DMS53 treated with DMSO at 0.1 percent for 48 hours (cell line): ENCODE measurements around the gene TPRG1L.

Source experiments
- DNase-seq: peaks from one replicate; lab custom pipeline; 2025; ENCODE audit not compliant: unreplicated experiment; lab: John Stamatoyannopoulos, UW

The TPRG1L gene

DNA sequence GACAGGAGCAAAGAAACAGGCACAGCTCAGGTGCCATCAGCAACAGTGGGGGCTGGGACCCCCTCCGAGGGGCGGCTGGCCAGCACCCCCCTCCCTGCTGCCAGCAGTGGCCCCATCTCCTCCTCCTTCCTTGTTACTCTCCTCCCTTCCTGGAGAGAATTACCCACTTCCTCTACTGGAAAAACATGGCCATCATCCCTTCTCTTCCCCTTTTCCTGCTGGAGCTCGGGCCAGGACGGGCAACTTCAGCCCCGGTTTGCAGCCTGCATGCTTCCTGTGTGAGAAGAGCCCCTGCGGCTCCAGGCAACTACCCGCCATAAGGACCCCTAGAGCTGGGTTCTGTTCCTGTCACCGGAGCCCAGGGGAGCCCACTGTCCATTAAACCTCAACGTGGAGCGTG, 31.1 kb upstream of the TPRG1L start:
- no peak for DNase-seq

DNA sequence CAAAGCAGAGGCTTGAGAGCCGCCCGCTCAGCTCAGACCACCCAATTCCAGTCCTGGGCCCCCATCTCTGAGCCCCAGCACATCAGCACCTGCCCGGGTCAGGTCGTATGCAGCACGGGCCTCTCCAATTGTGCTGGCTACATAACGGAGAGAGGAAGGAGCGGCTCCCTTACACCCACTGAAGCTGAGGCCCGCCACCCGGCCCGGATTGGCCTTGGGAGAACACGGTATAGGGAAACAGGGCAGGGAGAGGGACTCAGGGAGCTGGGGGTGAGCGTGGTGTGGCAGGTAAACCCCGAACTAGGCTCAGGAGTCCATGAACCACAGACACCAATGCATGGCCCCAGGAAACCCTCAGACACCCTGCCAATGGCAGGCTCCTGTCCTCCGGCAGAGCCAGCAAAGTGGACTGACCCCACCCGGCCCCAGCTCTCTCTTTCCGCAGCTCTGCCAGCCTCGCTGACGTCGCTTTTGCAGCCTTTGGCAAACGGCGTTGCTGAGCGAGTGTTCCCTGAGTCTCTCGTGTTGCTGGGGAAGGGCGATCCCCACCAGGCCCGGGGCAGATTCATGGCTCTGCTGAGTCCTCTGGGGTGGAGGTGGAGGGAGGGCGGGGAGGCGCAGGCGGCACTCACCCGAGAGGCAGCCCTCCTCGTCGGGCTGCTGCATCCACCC, 30.0 kb upstream of the TPRG1L start:
- no peak for DNase-seq

DNA sequence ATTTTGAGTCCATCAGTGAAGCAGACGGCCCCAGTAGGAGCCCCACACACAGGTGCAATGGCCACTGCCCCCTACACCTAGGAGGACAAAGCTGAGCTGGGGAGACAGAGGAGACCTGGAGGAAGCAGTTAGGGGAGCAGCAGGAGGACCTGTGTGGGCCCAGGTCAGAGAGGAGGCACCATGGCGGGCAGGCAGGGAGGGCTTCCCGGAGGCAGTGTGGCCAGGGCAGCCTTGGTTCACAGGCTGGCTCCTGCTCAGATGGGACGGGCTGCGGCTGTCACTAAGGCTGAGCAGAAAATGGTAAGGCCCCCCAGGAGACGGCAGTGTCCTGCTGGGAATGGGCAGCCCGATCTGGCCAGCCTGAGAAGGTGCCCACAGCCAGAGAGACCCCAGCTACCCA, 28.9 kb upstream of the TPRG1L start:
- no peak for DNase-seq

DNA sequence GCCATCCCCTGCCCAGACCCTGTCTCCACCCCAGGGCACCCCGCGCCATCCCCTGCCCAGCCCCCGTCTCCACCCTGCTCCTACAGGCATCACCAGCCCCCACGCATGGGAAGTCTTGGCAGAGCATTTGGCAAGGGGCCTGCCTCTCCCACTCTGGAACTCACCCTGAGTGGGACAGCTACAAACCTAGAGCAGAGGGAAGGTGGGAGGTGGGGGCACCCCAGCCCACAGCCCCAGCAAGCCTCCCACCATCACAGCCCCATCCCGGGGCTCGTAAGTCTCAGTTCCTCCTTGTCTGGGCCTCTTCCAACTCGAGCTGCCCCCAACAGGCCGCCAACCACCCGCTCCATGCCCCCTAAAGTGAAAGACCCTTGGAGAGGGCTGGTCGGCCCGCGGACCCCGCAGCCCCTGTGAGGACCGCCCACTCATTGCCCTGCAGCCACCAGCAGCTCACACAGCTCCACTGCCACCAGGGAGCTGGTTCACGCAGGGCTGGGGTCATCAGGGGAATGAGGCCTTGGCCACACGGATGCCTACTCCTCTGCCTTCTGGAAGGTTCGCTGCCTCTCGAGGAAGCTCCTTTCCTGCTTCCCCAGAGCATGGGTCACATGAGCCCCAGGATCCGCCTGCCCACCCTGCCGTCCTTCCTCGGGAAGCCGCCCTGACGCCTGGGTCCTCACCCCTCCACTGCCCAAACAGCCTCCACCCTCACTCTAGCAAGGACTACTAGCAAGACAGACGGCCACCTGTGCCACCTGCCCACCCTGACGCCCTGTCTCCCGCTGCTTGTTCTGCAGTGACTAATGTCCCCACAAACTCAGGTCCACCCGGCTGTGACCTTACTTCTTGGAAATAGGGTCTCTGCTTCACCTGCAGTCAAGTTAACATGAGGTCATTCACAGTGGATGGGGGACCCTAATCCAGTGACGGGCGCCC, 27.9 kb upstream of the TPRG1L start:
- DNase-seq = no peak

DNA sequence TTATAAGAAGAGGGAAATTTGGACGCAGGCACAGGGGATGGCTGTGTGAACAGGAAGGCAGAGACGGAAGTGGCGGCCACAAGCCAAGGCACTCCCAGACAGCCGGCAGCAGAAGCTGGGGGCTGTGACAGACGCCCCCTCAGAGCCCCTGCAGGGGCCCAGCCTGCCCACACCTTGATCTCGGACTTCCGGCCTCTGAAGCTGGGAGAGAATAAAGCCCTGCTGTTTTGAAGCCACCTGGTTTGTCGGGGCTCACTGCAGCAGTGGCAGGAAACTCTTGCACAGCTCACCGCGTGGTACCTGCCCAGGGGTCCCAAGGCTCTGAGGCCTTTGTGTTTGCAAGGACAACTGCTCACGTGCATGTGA, 27.2 kb upstream of the TPRG1L start:
- DNase-seq = no peak

DNA sequence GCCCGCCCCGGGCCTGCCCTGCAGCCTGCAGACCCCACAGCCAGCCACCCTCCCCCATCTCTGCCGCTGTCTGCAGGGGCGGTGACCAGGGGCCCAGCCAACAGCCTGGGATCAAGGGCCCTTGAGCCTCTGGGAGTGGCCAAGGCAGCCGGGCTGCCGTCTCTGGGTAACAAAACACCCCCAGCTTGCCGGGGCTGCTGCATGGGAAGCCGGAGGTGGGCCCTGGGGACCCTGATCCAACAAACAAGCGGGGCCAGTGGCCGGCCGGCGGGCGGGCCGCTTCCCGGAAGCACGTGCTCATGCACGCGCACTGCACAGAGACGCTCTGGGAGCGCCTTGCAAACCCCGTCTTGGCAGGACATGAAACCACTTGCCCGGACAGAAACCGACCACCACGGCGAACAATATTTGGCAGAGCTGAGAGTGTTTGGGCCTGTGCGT, 26.7 kb upstream of the TPRG1L start:
- no peak for DNase-seq

DNA sequence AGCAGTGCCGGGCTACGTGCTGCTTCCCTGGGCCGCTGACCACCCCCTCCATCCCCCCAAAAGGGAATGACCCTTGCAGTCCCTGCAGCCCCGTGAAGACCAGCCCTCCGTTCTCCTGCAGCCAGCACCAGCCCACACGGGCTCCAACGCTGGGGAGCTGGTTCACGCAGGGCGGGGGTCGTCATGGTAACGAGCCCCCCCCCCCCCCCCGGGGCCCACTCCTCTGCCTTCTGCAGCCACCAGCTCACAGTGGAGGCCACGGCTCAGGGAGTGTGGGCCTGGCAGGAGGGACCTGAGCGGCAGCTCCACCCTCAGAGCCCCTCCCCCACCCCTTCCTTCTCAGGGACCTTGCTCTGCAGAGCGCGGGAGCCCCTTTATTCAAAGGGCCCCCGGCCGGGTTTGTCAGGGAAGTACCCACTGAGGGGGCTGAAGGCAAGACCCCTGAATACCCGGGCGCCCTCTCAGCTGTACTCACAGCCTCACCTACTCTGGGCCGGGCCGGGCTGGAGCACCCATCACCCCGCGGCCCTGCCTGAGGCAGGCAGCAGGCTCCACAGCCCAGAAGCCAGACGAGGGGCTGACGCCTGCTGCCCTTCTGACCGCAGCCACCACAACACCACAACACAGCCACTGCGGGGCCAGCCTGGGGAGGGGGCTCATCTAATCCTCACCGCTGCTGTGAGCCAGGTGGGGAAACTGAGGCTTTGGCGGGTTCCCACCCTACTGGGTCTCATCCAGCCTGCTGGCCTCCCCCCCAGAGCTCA, 26.1 kb upstream of the TPRG1L start:
- no peak for DNase-seq

DNA sequence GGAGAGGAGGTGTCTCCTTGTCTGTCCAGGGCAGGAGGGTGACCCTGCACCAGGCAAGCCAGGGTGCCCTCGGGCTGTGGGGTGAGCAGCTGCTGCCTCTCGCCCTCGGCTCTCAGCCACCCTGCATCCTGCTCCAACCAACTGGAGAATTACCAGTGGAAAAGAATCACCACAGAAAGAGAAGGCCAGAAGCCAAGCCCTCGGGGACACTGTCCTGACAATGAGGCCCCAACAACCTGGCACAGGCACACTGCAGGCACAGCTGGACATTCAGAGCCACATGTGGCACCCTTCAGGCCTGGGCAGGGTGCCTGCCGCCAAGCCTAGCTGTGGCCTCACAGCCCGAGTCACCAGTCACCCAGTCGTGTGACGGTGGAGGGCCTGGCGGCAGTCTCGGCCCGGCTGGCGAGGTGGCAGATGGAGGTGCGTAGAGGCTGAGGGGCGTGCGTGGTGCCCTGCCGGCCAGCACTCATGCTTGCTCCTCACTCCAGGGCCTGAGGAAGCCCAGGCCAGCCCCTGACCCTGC, 25.5 kb upstream of the TPRG1L start:
- no peak for DNase-seq

DNA sequence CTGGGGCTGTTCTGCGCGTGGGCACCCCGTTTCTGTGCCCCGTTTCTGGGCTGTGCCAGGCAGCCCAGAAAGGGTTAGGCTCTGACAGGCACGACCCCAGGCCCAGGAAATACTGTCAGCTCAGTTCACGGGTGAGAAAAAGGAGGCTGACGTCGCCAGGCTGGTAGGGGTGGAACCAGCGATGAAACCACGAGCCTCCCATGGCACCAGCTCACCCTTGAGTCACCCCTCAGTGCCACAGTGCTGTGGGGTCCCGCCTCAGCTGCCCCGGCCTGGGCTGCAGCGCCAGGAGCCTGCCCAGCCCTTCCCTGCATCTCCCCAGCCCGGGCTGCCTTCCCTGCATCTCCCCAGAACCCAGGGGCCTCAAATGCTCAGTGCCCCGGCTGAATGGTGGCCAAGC, 25.0 kb upstream of the TPRG1L start:
- DNase-seq = no peak

DNA sequence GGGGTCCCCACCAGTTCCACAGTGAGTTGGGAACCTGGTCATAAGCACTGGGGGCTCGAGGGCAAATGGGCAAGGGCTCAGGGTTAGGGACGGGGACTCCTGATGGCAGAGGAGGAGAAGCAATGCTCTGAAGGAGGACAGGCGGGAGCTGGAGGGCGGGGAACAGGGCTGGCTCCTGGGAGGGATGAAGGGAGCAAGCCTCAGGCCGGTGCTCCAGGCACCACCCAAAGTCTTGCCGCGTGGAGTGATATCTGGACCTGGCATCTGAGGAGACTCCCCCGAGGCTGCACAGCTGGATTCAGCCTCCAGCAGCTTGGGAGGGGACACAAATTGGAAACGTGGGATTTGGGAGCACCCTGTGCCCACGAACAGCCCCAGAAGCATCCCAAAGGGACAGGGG, 24.5 kb upstream of the TPRG1L start:
- DNase-seq = no peak

DNA sequence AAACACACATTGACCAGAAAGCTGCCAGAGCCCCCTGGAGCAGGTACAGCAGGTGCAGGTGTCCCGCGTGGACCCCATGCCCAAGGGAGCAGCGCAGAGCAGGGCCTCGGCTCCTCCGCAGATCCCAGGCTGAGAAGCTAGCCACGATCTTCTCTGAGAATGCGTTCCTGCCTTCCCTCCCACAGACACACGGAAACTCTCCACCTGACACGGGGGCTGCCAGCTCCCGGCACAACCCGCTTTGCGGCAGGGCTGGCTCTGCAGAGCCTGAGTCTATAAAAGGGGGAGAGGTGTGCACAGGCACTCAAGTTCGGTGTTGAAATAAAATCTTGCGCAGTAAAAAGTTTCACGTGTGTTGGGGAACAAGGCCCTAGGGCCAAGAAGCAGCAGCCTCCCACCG, 23.1 kb upstream of the TPRG1L start:
- no peak for DNase-seq

DNA sequence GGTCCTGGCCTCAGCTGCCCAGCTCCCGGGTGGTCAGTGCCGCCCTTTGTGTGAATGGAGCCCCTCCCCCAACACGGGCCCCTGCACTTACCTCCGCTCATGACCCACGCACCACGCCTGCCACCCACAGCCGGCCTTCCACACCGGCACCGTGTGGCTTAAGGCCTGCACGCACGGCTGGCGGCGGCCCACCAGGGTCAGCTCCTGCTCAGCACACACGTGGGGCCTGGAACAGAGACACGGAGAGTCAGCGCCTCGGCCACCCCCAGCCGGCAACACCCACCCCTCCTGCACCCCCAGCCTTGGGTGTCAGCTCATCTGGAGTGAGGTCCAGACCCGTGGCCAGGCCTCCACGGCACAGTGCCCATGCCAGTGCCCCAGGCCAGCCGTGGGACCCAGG, 22.4 kb upstream of the TPRG1L start:
- no peak for DNase-seq

DNA sequence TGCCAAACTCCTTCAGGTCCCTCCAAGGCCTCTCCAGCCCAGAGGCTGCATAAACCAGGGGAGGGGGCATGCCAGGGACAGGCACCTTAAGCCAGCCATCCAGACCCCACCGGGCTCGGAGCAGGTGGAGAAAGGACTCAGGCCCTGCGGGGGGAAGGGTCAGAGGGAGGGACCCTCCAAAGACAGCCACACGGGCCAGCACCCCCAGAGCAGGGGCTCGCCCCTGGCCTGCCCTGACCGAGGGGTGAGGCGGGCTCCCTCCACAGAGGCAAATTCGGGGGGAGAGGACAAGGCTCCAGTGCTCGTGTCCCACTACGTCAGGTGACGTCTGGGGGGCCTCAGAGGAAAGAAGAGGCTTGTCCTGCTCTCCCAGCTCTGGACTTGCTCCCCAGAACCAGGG, 21.7 kb upstream of the TPRG1L start:
- no peak for DNase-seq

DNA sequence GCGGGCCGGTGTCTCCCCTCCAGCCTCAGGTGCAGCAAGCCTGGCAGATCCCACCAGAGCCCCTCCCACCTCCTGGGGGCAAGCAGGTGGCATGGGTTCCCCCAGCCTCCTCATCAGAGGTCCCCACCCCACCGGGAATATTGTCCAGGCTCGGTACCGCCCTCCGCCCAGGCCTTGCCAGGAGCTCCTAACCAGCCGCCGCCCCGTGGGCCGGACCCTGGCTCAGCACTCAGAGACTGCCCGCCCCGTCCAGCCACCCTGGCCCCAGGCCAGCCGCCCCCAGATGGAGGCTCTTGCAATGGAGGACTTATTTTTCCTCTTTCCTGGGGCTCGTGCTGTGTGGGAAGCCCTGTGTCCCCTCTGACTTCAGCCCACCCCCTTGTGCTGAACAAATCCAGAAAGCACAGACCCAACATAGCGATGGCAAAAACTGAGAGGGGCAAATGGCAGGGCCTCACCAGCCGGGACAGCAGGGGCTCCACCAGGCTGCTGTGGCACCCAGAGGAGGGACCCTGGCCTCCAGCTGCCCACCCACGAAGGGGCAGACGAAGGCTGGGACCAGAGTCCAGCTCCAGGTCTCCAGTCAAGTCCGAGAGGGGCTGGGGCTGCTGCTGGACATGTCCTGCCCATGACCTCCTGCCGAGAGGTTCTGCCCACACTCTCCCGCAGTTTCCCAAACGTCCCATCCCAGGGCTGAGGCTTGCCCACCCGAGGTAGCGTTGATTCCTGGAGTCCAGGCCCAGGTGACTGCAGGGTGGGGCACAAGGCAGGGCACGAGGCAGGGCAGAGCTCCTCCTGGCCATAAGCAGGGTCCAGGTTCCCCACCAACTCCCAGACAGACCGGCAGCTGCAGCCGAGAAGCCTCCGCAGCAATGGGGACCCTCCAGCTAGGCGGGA, 21.0 kb upstream of the TPRG1L start:
- no peak for DNase-seq

DNA sequence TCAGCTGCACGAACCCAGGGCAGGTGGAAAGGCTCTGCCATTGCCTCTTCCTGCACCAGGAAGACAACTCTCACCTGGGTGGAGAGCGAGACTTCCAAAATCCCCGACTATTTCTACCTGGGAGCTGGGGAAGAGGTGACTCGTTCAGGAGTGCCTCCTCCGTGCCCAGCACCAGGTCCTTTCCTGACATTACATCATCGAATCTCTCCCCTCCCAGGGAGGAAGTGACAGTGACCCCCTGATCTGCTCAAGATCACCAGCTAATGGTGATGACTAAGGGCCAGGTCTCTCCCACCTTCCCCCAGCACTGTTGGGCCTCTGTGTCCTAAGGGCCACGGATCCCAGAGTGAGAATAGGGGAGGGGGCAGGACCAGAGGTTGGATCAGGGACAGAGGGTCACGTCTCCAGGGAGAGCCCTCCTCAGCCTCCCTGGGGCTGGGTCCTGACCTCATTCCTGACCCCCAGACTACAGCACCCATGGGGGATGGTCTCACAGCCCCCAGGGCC, 20.3 kb upstream of the TPRG1L start:
- DNase-seq = no peak

DNA sequence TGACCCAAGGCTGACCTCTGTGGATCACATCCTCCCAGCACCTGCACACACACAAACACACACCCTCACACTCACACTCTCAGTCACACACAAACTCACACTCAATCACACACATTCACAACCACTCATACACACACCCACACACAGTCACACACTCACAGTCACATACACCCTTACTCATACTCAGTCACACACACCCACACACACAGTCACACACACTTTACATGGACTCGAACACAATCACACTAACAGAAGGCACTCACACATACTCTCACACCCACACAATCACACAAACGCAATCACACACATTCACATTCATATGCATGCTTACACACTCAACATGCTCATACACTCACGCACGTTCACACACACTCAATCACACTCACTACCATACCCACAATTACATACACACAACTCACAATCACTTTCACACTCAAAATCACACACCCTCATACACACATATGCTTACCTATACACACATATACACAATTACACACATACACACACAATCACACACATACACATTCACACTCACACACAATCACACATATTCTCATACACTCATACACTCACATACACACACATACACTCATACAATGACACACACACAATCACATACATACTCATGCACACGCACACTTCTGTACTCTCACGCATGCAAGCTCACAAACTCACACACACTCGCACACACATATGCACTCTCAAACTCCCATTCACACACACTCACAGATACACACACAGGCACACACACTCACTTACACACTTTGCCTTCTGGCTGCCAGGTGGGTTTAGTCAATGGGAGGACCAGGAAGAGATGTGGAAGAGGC, 19.6 kb upstream of the TPRG1L start:
- no peak for DNase-seq

DNA sequence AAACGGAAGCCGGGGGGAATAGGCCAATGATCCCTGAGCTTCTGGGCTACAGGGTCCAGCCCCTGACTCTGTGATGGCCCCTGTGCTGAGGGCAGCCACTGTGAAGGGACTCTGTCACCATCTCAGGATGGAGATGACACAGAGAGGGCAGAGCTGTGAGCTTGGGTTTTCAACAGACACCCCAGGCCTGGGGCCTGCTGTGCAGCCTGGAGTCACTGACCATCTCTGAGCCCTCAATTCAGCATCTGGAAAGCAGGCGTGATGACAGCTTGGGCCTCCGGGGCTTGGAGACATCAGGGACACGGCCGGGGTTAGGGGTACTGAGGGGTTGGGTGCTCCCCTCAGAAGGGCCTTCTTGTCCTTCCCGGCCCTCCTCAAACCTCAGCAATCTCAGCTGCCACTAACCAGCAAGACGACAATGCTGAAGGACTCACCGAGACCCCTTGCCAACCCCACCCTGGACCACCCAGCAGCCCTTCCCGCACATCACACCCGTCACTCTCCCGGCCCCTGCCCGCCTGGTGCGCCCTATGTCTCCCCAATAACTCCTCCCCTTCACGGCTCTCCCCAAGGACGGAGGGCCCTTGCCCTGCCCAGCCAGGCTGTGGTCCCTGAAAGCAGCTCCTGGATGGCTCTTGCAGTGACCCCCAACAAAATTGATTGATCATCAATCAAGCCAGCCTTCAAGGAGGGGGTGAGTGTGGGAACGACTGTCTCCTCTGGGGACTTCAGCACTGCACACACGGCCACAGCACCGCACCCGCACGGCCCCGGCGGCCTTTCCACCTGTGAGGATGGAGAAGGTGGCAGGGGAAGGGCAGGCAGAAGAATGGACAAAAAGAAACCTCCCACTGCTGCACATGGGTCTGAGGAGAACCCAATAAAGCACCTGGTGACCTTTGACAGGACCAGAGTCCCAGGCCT, 17.8 kb upstream of the TPRG1L start:
- DNase-seq = no peak

DNA sequence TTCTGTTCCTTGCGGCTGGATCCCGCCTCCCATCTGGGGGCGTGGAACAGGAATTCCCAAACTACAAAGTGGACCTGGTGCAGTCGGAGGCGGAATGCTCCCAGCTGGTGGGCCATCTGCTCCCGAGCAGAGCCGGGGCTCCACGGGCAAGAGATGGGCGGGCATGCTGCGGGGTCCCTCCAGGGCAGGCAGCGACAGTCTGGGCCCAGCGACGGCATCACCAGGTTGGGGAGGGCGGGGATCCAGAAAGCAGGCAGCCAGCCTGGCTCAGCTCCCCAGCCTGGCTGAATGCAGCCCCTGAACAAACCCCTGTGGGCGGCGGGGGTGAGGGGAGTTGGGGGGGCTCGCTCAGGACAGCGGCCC, 17.1 kb upstream of the TPRG1L start:
- no peak for DNase-seq

DNA sequence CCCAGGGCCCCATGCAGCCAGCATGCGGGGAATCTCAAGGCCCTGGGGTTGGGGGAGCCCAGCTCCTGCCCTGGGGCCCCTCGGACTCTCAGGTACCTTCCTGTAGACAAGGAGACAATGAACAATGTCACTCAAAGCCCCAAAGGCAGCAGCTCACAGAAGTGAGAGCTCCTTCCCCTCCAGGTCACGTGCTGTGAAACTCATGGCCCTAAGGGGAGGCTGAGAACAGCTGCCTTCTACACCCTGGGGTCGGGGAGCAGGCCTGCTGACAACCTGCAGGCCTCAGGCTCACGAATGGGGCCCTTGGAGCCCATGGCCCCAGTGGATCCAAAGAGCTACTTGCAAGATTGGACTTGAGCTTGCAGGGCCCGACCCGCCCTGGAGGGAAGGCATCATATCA, 16.7 kb upstream of the TPRG1L start:
- DNase-seq = no peak
